ENCODE data around the gene COL17A1.

The COL17A1 gene

DNA sequence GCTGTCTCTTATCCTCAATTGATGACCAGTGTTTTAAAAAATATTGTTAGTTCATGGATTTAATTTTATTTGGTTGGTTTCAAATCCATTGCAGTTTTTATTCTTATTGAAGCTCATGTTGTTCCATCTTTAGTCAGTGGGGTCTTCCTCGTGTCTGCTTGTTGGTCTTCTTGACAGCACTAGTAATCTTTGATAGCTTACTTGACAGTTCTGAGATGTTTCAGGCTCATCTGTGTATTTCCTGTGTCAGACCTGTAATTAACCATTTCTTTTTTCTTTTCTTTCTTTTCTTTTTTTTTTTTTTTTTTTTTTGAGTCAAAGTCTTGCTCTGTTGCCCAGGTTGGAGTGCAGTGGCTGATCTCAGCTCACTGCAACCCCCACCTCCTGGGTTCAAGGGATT is 90.5 kb downstream of the COL17A1 start:
- no peak for DNase-seq
- no peaks in the 10 kb centered on the region for H3K79me1 ChIP-seq (ENCODE audit: low read length)

DNA sequence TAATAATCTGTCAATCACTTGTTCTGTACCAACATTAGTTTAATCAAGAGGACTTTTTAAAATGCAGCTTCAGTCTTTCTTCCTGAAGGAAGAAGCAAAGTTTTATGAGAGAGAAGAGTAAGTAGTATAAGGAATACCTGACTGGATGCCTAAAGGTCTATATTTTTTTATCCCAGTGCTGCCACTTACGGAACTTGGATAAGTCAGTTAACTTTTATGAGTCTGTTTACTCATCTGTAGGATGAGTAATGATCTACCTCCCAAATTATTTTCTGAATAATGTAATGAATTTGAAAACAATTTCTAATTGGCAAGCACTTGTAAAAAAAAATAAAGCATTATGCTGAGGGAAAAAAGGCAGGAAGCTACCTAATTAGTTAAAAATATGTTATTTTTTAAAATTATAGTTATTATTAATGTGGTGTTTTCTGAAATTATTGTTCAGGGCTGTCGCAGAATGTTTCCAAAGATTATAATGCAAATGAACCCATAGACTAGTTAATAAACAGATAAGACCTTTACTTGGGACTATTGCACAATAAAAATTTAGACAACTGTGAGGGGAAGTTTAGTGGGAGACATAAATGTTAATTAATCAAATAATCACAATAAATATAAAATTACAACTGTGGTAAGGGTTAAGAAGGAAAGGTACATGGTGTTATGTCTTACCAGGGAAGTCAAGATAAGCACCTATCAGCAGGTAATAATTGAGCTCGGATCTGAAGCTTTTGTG is 94.1 kb downstream of the COL17A1 start:
- Histone ChIP-seq H3K18ac (ENCODE audit: low read length) (no peak overlapping the region), H2BK12ac (ENCODE audit: low read length) (no peak overlapping the region), H2BK5ac (ENCODE audit: low read depth, low read length, poor library complexity) (no peak overlapping the region), H3K4me1 (ENCODE audit: control insufficient read depth in 1 of 2, insufficient read depth in 2 of 2, low read length in 2 of 2) (no peaks in the 10 kb centered on the region), H3K27me3 (ENCODE audit: insufficient read depth, low read length) (no peaks in the 10 kb centered on the region), H3K4me3 (ENCODE audit: low read depth, low read length) (no peak overlapping the region), H3K36me3 (ENCODE audit: control insufficient read depth in 1 of 2, insufficient read depth in 2 of 2, low read length in 2 of 2) (no peaks in the 10 kb centered on the region), H3K23ac (ENCODE audit: low read length) (no peak overlapping the region), H4K91ac (ENCODE audit: low read depth, low read length) (no peak overlapping the region), H3K14ac (ENCODE audit: low read length) (no peak overlapping the region), H3K27ac (ENCODE audit: low read depth, low read length) (no peak overlapping the region), H3K4me2 (ENCODE audit: low read length) (no peak overlapping the region), H2AK5ac (ENCODE audit: low read length) (no peak overlapping the region), H2BK120ac (ENCODE audit: insufficient read depth, low read length, poor library complexity) (no peak overlapping the region), H4K12ac (ENCODE audit: low read depth, low read length) (no peak overlapping the region), H4K8ac (ENCODE audit: low read depth, low read length) (no peak overlapping the region), H3K79me2 (ENCODE audit: control insufficient read depth, insufficient read depth, low read length, poor library complexity) (no peaks in the 10 kb centered on the region), H3K9ac (ENCODE audit: low read length) (no peak overlapping the region), H3K79me1 (ENCODE audit: low read length) (no peaks in the 10 kb centered on the region), H3K9me3 (ENCODE audit: insufficient read depth, low read depth, low read length) (no peaks in the 10 kb centered on the region), H2AFZ (ENCODE audit: insufficient read depth, low read length, poor library complexity) (no peak overlapping the region), H3K4ac (ENCODE audit: low read depth, low read length) (no peak overlapping the region)
- DNase-seq = no peak
- WGBS (ENCODE audit: extremely low coverage, insufficient coverage, insufficient read length) = no CpG with 5 or more reads among the region's 3 CpGs

More for the DNA sequence above, 90.5 kb downstream of the COL17A1 start:
- no peaks in the 10 kb centered on the region for H3K9me3 ChIP-seq (ENCODE audit: insufficient read depth, low read depth, low read length)
- no peak overlapping the region for H3K14ac ChIP-seq (ENCODE audit: low read length)
- H2BK5ac ChIP-seq (ENCODE audit: low read depth, low read length, poor library complexity) = no peak overlapping the region
- H2BK12ac ChIP-seq (ENCODE audit: low read length) = no peak overlapping the region
- no peaks in the 10 kb centered on the region for H3K4me1 ChIP-seq (ENCODE audit: control insufficient read depth in 1 of 2, insufficient read depth in 2 of 2, low read length in 2 of 2)
- no peak overlapping the region for H3K4me2 ChIP-seq (ENCODE audit: low read length)
- H3K36me3 ChIP-seq (ENCODE audit: control insufficient read depth in 1 of 2, insufficient read depth in 2 of 2, low read length in 2 of 2) = no peaks in the 10 kb centered on the region
- H3K4ac ChIP-seq (ENCODE audit: low read depth, low read length) = no peak overlapping the region
- no peak overlapping the region for H3K18ac ChIP-seq (ENCODE audit: low read length)
- WGBS (ENCODE audit: extremely low coverage, insufficient coverage, insufficient read length) = no CpG with 5 or more reads among the region's 1 CpG
- no peak overlapping the region for H4K12ac ChIP-seq (ENCODE audit: low read depth, low read length)
- H3K27ac ChIP-seq (ENCODE audit: low read depth, low read length) = no peak overlapping the region
- H3K23ac ChIP-seq (ENCODE audit: low read length) = no peak overlapping the region
- H3K79me2 ChIP-seq (ENCODE audit: control insufficient read depth, insufficient read depth, low read length, poor library complexity) = no peaks in the 10 kb centered on the region
- no peak overlapping the region for H2AFZ ChIP-seq (ENCODE audit: insufficient read depth, low read length, poor library complexity)
- no peak overlapping the region for H3K4me3 ChIP-seq (ENCODE audit: low read depth, low read length)
- no peak overlapping the region for H4K91ac ChIP-seq (ENCODE audit: low read depth, low read length)
- no peaks in the 10 kb centered on the region for H3K27me3 ChIP-seq (ENCODE audit: insufficient read depth, low read length)
- no peak overlapping the region for H2BK120ac ChIP-seq (ENCODE audit: insufficient read depth, low read length, poor library complexity)
- no peak overlapping the region for H4K8ac ChIP-seq (ENCODE audit: low read depth, low read length)
- H2AK5ac ChIP-seq (ENCODE audit: low read length) = no peak overlapping the region
- no peak overlapping the region for H3K9ac ChIP-seq (ENCODE audit: low read length)

DNA sequence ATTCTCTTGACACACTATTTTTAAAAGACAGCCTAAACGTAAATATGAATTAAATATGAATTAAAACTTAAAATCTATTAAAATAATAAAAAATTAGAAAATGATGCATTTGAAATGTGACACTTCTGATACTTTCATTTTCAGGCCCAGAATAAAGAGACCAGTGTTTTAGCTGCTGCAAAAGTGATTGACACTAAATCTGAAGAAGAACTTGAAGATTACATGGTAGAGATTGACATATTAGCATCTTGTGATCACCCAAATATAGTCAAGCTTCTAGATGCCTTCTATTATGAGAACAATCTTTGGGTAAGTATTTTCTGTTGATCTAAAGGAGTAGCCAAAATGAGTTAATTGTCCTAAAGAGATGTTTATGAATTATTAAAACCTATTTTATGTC is 95.1 kb downstream of the COL17A1 start:
- Histone ChIP-seq H3K18ac (ENCODE audit: low read length) (no peak overlapping the region), H3K79me1 (ENCODE audit: low read length) (no peaks in the 10 kb centered on the region), H3K9me3 (ENCODE audit: insufficient read depth, low read depth, low read length) (no peaks in the 10 kb centered on the region), H3K4ac (ENCODE audit: low read depth, low read length) (no peak overlapping the region), H2AFZ (ENCODE audit: insufficient read depth, low read length, poor library complexity) (no peak overlapping the region), H4K8ac (ENCODE audit: low read depth, low read length) (no peak overlapping the region), H2AK5ac (ENCODE audit: low read length) (no peak overlapping the region), H4K12ac (ENCODE audit: low read depth, low read length) (no peak overlapping the region), H3K27me3 (ENCODE audit: insufficient read depth, low read length) (no peaks in the 10 kb centered on the region), H3K36me3 (ENCODE audit: control insufficient read depth in 1 of 2, insufficient read depth in 2 of 2, low read length in 2 of 2) (no peaks in the 10 kb centered on the region), H3K14ac (ENCODE audit: low read length) (no peak overlapping the region), H3K27ac (ENCODE audit: low read depth, low read length) (no peak overlapping the region), H3K4me2 (ENCODE audit: low read length) (no peak overlapping the region), H2BK12ac (ENCODE audit: low read length) (no peak overlapping the region), H3K9ac (ENCODE audit: low read length) (no peak overlapping the region), H3K79me2 (ENCODE audit: control insufficient read depth, insufficient read depth, low read length, poor library complexity) (no peaks in the 10 kb centered on the region), H3K4me3 (ENCODE audit: low read depth, low read length) (no peak overlapping the region), H2BK5ac (ENCODE audit: low read depth, low read length, poor library complexity) (no peak overlapping the region), H2BK120ac (ENCODE audit: insufficient read depth, low read length, poor library complexity) (no peak overlapping the region), H3K4me1 (ENCODE audit: control insufficient read depth in 1 of 2, insufficient read depth in 2 of 2, low read length in 2 of 2) (no peaks in the 10 kb centered on the region), H3K23ac (ENCODE audit: low read length) (no peak overlapping the region), H4K91ac (ENCODE audit: low read depth, low read length) (no peak overlapping the region)
- WGBS (ENCODE audit: extremely low coverage, insufficient coverage, insufficient read length) = no CpG with 5 or more reads among the region's 1 CpG
- no peak for DNase-seq

DNA sequence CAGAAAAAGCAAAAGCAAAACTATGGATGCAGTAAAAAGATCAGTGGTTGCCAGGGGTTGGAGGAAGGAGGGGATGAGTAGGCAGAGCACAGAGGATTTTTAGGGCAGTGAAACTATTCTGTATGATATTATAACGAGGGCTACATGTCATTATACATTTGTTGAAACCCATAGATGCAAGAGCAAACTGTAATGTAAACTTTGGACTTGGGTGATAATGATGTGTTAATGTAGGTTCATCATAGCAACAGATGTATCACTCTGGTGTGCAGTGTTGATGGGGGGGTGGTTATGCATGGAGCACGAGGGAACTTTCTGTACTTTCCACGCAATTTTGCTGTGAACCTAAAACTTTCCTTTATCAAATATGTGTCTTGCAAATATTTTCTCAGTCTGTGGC is 95.6 kb downstream of the COL17A1 start:
- Histone ChIP-seq H3K27me3 (ENCODE audit: insufficient read depth, low read length) (no peaks in the 10 kb centered on the region), H3K27ac (ENCODE audit: low read depth, low read length) (no peak overlapping the region), H3K23ac (ENCODE audit: low read length) (no peak overlapping the region), H2BK12ac (ENCODE audit: low read length) (no peak overlapping the region), H2AK5ac (ENCODE audit: low read length) (no peak overlapping the region), H3K14ac (ENCODE audit: low read length) (no peak overlapping the region), H3K79me2 (ENCODE audit: control insufficient read depth, insufficient read depth, low read length, poor library complexity) (no peaks in the 10 kb centered on the region), H3K4ac (ENCODE audit: low read depth, low read length) (no peak overlapping the region), H2AFZ (ENCODE audit: insufficient read depth, low read length, poor library complexity) (no peak overlapping the region), H2BK120ac (ENCODE audit: insufficient read depth, low read length, poor library complexity) (no peak overlapping the region), H3K9me3 (ENCODE audit: insufficient read depth, low read depth, low read length) (no peaks in the 10 kb centered on the region), H3K4me2 (ENCODE audit: low read length) (no peak overlapping the region), H3K18ac (ENCODE audit: low read length) (no peak overlapping the region), H4K12ac (ENCODE audit: low read depth, low read length) (no peak overlapping the region), H4K8ac (ENCODE audit: low read depth, low read length) (no peak overlapping the region), H4K91ac (ENCODE audit: low read depth, low read length) (no peak overlapping the region), H3K4me3 (ENCODE audit: low read depth, low read length) (no peak overlapping the region), H3K9ac (ENCODE audit: low read length) (no peak overlapping the region), H3K4me1 (ENCODE audit: control insufficient read depth in 1 of 2, insufficient read depth in 2 of 2, low read length in 2 of 2) (no peaks in the 10 kb centered on the region), H3K79me1 (ENCODE audit: low read length) (no peaks in the 10 kb centered on the region), H3K36me3 (ENCODE audit: control insufficient read depth in 1 of 2, insufficient read depth in 2 of 2, low read length in 2 of 2) (no peaks in the 10 kb centered on the region), H2BK5ac (ENCODE audit: low read depth, low read length, poor library complexity) (no peak overlapping the region)
- DNase-seq = no peak
- no CpG with 5 or more reads among the region's 3 CpGs for WGBS (ENCODE audit: extremely low coverage, insufficient coverage, insufficient read length)
